GM19240 (cell line): Measurements from ENCODE around the gene USP47.

Source experiments
- DNase-seq: peaks from one replicate; pipeline ENCODE4 v3.0.0; 2011; ENCODE audit warnings: low spot score; ENCODE audit not compliant: insufficient read length

Gene USP47

GRCh38 chr11:11966354-11966741 lies 124.6 kb downstream of the USP47 start:
- DNase-seq, result no peak

DNA sequence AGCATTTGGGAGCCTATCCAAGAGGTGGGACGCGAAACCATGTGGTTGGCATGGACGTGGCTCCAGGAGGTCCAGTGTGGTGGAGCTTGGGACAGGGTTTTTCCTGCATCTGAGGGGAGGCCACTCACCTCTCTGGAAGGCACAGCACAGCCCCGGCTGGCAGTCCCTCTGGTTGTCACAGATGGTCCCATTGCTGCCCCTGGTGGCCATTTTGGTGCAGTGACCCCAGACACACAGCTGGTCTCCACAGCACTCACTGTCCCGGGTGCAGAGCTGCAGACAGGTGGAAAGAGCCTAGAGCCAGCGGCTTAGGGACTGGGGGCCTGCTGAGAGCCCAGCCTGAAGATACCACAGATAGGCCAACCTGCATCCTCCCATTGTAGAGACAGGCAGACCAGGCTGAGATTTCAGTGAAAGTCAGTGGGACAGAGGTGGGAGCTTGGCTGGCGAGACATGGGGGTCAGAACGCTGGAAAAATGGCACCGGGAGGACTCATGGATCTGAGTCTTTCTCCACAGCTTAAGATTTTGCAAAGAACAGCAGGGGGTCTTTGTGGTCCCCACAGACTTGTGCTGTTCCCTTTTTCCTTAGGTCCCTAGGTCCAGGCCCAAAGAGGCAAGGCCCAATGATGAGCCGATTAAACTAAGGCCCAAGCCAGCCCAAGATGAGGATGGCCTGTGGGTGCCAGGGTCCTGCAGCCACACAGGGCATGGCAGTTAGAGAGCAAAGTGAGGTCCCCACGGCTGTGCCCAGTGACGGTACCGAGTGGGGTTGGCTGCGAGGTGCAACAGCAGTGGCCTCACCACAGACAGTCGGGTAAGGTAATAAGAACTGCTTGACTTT lies 125.3 kb downstream of the USP47 start:
- peak; percentile 67 for DNase-seq

DNA sequence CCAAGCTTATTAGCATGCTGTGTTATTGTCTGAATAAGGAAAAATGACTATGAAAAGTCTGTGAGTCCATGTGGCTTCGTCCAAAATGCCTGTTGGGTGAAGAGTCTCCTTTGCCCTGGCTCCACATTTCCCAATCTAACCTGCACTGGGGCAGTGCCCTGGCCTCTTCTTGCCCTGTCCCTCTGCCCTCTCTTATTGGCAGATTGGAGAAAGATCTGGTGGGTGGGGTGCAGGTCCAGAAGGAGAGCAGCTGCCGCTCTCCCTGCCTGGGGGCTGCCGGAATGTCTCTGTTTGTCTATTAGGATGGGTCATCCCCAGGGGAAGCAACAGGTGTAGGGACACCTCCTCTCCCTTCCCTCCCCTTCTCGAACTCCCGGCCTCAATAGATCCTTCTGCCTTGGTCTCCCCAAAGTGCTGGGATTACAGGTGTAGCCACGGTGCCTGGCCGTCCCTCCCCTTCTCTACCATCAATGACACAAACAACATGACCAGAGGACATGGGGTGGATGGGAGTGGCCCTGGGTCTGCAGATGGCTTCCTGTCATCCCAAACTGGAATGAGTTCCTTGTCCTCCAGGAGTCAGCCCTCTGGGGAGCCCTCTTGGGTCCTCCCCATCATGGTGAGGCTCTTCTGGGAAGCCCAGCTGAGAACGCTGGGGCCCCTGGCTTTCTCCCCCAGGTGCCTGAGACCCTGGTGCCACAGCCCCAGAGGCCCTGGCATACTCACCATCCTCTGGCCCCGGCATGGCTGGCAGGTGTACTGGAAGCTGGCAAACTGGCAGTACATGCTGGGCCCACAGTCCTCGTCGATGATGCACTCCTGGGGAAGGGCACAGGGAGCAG lies 126.1 kb downstream of the USP47 start:
- DNase-seq, result no peak

- no peak for DNase-seq
These were observed 126.9 kb downstream of the USP47 start for GRCh38 chr11:11968511-11969280.

DNA sequence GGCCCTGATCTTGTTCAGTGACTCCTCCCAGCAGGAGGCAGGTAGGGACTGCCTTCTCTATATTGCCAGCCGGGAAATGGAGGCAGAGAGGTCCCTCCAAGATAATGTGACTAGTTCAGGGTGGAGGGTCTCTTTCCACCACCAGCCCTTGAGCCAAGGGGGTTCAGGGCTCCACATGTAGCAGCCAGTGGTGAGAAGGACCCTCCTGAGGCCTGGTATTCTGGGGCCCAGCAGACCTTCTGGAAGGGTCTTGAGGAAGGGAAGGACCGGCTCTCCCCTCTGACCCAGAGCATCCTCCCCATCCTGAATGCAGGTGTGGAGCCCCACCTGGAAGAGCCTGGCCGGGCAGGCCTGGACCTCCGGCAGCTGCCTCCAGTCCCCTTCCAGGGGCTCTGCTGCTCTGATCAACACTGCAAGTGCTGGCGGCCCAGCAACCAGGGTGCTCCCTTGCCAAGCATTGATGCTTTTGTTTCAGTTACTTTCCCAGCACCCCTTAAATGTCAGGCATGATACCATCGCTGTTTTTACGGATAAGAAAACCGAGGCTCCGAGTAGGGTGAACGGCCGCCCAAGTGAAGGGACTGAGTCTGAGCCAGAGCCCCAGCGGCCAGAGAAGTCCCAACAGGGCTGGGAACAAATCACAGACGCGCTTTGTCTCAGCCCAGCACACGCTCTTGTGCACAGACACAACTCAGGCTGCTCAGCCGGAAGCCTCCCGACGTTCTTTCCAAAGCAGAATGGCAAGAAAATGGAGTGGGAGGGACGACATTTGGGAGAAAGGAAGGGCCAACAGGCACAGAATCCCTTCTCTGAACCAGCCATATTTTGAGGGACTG lies 127.8 kb downstream of the USP47 start:
- DNase-seq, result no peak

DNA sequence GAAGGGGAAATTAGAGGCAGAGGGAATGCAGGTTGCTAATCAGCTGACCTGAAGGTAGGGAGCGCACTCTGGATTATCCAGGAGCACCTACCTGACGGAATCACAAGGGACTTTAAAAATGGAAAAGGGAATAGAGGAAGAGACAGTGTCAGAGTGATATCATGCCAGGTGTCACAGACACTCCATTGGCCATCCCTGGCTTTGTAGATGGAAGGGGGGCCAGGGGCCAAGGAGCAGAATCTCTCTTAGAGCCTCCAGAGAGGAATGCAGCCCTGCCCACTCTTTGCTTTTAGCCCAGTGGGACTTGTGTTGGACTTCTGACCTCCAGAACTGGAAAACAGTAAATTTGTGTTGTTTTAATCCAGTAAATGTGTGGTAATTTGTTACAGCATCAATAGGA lies 128.8 kb downstream of the USP47 start:
- DNase-seq, result no peak

DNA sequence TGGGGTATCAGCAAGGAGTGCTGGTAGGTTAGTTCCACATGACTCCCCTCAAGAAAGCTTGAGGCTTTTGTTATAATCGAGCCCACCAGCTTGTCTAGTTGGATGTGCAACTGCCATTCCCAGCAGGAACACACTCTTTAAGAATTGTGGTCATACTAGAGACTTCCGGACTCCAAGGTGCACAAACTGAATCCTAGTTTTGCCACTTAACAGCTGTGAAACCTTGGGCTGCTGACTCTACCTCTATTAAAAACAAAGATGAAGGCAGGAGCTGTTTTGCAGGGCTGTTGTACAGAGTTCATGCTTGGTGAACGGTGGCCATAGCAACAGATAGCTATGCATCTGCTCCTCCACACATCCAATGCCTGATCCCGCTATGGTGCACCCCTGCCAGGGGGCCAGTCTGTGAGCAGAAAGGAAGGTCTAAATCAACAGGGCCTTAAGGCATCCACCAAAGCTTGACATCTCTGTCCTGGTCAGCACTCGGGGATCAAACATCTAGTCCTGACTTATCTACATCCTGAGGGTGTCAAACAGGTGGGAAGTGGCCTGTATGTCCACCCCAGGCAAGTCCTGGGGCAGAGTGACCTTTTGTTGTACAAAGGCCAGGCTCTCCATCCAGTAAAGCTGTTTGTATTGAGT lies 130.3 kb downstream of the USP47 start:
- DNase-seq, result no peak

GRCh38 chr11:11972730-11973341 lies 131.1 kb downstream of the USP47 start:
- no peak for DNase-seq

GRCh38 chr11:11973361-11973800 lies 131.6 kb downstream of the USP47 start:
- DNase-seq, result no peak

DNA sequence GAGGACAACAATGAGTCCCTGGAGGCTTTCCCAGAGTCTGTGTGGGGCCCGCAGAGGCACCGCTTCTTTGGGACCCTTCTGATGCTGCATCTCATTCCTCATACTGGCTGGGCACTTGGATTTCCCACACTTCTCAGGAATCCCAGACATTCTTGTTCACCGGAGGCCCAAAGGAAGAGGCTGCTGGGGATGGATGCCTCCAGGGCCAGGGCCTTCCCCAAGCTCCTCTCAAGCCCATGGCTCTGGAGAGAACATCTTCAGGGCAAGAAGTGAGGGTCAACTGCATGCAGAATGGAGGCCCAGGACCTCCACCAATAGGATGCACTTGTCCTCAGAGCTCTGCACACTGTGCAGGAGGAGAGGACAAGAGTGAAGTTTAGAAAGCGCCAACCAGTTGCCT lies 132.1 kb downstream of the USP47 start:
- no peak for DNase-seq

DNA sequence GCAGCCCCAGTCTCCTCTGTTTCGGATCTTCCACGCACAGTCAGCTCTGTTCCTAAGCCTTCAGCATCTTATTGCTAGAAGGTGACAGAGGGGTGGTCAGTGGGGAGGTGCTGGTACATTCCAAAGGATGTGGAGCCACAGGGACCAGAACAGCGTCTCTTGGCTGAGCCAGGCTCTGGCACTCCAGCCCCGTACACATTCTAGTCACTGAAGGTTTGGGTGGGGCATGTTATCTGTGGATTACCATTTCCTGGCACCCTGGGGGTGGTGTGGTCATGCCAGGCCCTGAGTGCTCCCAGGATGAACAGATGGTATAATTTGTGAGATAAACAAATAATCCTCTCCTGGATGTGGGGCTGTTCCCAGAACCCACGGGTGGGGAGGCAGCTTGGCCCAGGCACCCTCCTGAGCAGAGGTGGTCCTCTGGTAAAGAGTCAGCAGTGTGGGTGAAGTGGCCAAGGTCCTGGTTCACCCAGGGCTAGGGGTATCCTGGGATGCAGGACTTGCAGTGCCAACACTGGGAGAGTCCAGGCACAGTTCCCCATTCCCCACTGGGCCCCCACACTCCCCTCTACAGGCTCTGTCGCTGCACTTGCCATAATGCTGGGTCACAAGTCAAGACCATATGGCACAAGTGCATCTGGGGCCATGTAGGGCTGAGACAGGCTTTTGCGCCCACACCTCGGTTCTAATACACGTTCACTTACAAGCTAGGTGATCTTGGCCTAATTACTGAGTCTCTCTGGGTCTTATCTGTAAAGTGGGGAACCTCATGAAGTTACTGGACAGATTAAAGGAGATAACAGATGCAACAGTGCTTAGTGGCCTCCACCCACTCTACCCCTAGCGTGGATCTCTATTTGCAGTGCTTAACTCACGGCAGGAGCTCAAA lies 133.7 kb downstream of the USP47 start:
- no peak for DNase-seq

- no peak for DNase-seq
These were observed 134.8 kb downstream of the USP47 start for GRCh38 chr11:11976481-11977127.

DNA sequence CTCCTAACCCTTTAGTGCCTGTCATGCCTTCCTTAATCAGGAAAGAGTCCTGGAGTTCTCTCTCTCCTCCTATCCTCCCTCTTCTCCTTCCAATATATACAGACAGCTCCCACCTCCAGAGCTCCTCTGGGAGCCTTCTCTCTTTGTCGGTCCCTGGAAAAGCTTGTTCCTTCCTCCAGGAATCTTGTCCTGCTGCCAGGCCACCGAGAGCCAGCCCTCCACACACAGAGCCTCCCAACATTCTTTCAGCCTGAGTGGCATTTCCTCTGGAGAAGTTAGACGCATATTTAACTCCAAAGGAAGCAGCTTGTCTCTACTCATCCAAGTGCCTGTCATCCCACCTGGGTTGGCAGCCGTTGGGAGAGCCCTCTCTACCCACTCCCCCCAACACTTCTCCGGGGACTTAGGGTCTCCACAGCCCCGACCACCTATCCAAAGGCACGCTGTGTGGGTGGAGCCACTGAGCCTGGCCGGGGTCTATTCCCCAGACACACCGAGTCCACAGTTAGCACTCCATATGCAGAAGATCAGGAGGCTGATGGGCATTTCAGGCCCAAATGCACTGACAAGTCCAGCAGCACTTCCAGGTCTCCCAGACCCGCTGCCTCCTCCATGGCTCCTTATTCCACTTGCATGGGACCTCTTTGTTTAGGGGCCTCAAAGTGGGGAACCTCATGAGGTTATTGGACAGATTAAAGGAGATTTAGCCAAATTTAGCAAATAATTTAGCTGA lies 135.6 kb downstream of the USP47 start:
- DNase-seq, result no peak

GRCh38 chr11:11978098-11978637 lies 136.4 kb downstream of the USP47 start:
- no peak for DNase-seq

- no peak for DNase-seq
These were observed 137.2 kb downstream of the USP47 start for GRCh38 chr11:11978792-11979487.

- DNase-seq, result no peak
These were observed 137.8 kb downstream of the USP47 start for GRCh38 chr11:11979488-11980117.
